ENCODE measurements around the gene TGFB1I1. TPM values are rescaled to one million over a fixed set of nuclear protein-coding genes. Genes with fewer than 3 reads are reported as not detected.

The TGFB1I1 gene
- total RNA-seq, 1 donor from 2014 or later, result 221 TPM

DNA sequence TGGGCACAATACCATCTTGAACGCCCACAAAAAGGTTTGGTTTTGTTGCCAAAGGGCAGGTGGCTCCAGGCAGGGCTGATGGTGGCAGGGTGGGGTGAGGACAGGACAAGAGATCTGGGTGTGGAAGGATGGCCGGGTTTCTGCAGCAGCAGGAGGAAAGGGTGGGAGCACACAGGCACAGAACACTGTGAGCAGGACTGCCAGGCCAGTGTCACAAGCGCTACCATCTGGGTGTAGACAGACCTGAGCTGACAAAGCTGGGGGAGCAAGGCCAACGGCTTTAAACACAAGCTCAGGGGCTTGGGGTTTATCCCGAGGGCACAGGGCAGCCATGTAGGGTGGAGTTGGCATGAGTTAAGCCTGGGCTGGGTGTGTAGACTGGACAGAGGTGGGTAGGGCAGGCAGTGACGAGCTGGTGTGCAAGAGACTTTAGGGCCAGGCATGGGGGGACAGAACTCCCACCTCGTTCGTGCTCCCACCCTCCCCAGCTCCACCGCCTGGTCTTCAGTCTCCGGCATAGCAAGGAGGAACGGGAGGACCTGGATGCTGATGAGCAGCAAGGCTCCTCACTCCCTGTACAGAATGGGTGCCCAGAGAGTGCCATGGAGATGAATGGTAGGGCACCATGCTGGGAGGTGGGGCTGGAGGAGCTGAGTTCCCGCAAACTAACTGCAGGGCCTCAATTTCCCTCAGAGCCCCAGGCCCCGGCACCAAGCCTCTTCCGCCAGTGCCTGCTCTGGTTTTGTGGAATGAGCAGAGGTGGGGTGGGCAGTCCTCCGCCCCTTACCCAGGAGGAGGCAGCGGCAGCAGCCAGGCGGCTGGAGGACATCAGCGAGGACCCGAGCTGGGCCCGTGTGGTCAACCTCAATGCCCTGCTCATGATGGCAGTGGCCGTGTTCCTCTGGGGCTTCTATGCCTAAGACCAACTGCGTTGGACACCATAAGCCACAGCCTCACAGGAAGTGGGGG is 17.9 kb downstream of the TGFB1I1 start:
- Mint-ChIP-seq H3K36me3 (ENCODE audit: low read depth) (peaks cover 13% of the 10 kb centered on the region), H3K9me3 (ENCODE audit: low read depth) (no peaks in the 10 kb centered on the region), H3K27ac (ENCODE audit: unreplicated experiment) (no peak overlapping the region), H3K4me3 (ENCODE audit: unreplicated experiment) (no peak overlapping the region), H3K27me3 (ENCODE audit: low read depth) (no peaks in the 10 kb centered on the region), H3K4me1 (ENCODE audit: low read depth) (peaks cover 8% of the 10 kb centered on the region)
- DNase-seq (ENCODE audit: low spot score), result no peak
- TF ChIP-seq, protein P1, sequence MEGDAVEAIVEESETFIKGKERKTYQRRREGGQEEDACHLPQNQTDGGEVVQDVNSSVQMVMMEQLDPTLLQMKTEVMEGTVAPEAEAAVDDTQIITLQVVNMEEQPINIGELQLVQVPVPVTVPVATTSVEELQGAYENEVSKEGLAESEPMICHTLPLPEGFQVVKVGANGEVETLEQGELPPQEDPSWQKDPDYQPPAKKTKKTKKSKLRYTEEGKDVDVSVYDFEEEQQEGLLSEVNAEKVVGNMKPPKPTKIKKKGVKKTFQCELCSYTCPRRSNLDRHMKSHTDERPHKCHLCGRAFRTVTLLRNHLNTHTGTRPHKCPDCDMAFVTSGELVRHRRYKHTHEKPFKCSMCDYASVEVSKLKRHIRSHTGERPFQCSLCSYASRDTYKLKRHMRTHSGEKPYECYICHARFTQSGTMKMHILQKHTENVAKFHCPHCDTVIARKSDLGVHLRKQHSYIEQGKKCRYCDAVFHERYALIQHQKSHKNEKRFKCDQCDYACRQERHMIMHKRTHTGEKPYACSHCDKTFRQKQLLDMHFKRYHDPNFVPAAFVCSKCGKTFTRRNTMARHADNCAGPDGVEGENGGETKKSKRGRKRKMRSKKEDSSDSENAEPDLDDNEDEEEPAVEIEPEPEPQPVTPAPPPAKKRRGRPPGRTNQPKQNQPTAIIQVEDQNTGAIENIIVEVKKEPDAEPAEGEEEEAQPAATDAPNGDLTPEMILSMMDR (IDR thresholded peaks at IDR 0.05), result no peak

- H3K9me3 Mint-ChIP-seq (ENCODE audit: low read depth), result no peaks in the 10 kb centered on the region
- H3K4me3 Mint-ChIP-seq (ENCODE audit: unreplicated experiment), result no peak overlapping the region
- H3K4me1 Mint-ChIP-seq (ENCODE audit: low read depth), result peaks cover 8% of the 10 kb centered on the region
- H3K27me3 Mint-ChIP-seq (ENCODE audit: low read depth), result no peaks in the 10 kb centered on the region
- H3K36me3 Mint-ChIP-seq (ENCODE audit: low read depth), result peaks cover 13% of the 10 kb centered on the region
- peak; percentile 46 for DNase-seq (ENCODE audit: low spot score)
- TF ChIP-seq, protein P1 (IDR thresholded peaks at IDR 0.05), result no peak
- no peak overlapping the region for H3K27ac Mint-ChIP-seq (ENCODE audit: unreplicated experiment)
Measured at GRCh38 chr16:31491778-31492418, 19.9 kb downstream of the TGFB1I1 start.

DNA sequence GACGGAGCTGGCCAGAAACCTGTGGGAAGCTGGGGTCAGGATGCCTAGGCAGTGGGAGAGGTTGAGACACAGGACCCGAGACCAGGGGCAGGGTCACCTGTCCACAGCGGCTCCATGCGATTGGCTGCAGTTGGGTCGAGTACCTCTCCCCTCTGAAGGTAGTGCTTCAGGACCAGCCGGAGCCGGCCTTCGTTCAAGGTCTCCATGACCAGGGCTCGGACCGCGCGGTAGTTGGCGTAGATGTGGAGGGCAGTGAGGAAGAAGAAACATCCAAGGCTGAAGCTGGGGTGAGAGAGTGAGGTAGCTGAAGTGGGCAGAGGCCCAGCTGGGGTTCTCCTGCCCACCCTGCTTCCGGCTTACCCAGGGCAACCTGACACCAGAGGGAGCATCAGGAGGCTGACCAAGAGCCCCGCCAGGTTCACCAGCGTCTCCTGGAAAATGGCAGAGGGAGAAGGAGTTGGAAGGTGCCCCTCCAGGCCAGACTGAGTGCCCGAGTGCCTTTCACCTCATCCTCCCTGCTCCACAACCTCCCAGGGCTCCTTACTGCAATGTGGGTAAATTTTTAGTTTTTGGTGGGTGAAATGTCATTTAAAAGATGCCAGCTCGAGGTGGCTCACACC is 21.7 kb downstream of the TGFB1I1 start:
- Mint-ChIP-seq H3K27ac (ENCODE audit: unreplicated experiment) (no peak overlapping the region), H3K27me3 (ENCODE audit: low read depth) (no peaks in the 10 kb centered on the region), H3K36me3 (ENCODE audit: low read depth) (peaks cover 22% of the 10 kb centered on the region), H3K9me3 (ENCODE audit: low read depth) (no peaks in the 10 kb centered on the region), H3K4me3 (ENCODE audit: unreplicated experiment) (no peak overlapping the region), H3K4me1 (ENCODE audit: low read depth) (peaks cover 2% of the 10 kb centered on the region)
- TF ChIP-seq, protein P1 (IDR thresholded peaks at IDR 0.05), result no peak
- DNase-seq (ENCODE audit: low spot score), result peak; percentile 90

DNA sequence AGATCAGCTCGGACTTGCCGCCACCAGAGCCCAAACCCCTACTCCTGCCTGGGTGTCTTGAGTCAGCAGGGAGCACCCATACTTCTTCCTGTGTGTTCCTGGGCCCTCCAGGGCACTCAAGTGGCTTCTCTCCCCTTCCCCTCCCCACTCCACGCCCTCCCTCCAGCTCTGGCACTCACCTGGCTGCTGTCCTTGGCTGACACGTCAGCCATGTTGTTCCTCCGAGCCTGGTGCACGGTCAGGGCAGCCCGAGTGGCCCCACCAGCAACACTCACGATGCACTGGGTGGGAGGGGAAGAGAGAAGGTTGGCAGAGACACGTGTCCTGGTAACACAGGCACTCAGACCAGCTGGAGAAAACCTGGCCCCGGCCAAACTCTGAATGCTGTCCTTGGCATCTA is 24.7 kb downstream of the TGFB1I1 start:
- TF ChIP-seq, protein P1 (IDR thresholded peaks at IDR 0.05), result no peak
- Mint-ChIP-seq H3K4me1 (ENCODE audit: low read depth) (no peaks in the 10 kb centered on the region), H3K4me3 (ENCODE audit: unreplicated experiment) (no peak overlapping the region), H3K27ac (ENCODE audit: unreplicated experiment) (no peak overlapping the region), H3K9me3 (ENCODE audit: low read depth) (no peaks in the 10 kb centered on the region), H3K27me3 (ENCODE audit: low read depth) (no peaks in the 10 kb centered on the region), H3K36me3 (ENCODE audit: low read depth) (peaks cover 28% of the 10 kb centered on the region)
- DNase-seq (ENCODE audit: low spot score), result peak; percentile 55

- Mint-ChIP-seq H3K27ac (ENCODE audit: unreplicated experiment) (no peak overlapping the region), H3K27me3 (ENCODE audit: low read depth) (no peaks in the 10 kb centered on the region), H3K4me1 (ENCODE audit: low read depth) (peaks cover 8% of the 10 kb centered on the region), H3K36me3 (ENCODE audit: low read depth) (peaks cover 19% of the 10 kb centered on the region), H3K4me3 (ENCODE audit: unreplicated experiment) (no peak overlapping the region), H3K9me3 (ENCODE audit: low read depth) (no peaks in the 10 kb centered on the region)
- peak; percentile 63 for DNase-seq (ENCODE audit: low spot score)
- TF ChIP-seq, protein P1 (IDR thresholded peaks at IDR 0.05), result no peak
Measured at GRCh38 chr16:31498493-31498892, 26.5 kb downstream of the TGFB1I1 start.
